GM12875 (cell line): Measurements from ENCODE around the gene INSIG1.

Experiments
- H3K4me3 ChIP-seq: one replicate; pipeline ENCODE4 v1.5.1; 2011; ENCODE audit warnings: low read depth, low read length, control low read depth
- CTCF ChIP-seq: IDR thresholded peaks from 2 replicates; pipeline ENCODE4 v1.5.1; 2011; ENCODE audit warnings: low read depth, mild to moderate bottlenecking, control low read depth, inconsistent platforms, low read length, moderate library complexity, borderline replicate concordance; ENCODE audit not compliant: insufficient read depth

Gene INSIG1

GRCh38 chr7:155352076-155352752 is 54.5 kb downstream of the INSIG1 start:
- no peak overlapping the region for H3K4me3 ChIP-seq
- TF ChIP-seq CTCF = no peak

- TF ChIP-seq CTCF = no peak
- H3K4me3 ChIP-seq = no peak overlapping the region
These were observed 55.1 kb downstream of the INSIG1 start for GRCh38 chr7:155352753-155353115.

- TF ChIP-seq CTCF = no peak
- H3K4me3 ChIP-seq = no peak overlapping the region
These were observed 55.7 kb downstream of the INSIG1 start for GRCh38 chr7:155353256-155353897.

GRCh38 chr7:155354371-155355048 is 56.8 kb downstream of the INSIG1 start:
- TF ChIP-seq CTCF = no peak
- no peak overlapping the region for H3K4me3 ChIP-seq

GRCh38 chr7:155355176-155355575 is 57.5 kb downstream of the INSIG1 start:
- no peak overlapping the region for H3K4me3 ChIP-seq
- no peak for TF ChIP-seq CTCF

- no peak overlapping the region for H3K4me3 ChIP-seq
- TF ChIP-seq CTCF = no peak
These were observed 58.1 kb downstream of the INSIG1 start for GRCh38 chr7:155355745-155356144.
